Measurements from ENCODE around the gene FAM180B.
"Not testable (repeated sequence)": the region's sequence is repeated elsewhere in the genome, so short reads cannot be mapped to it uniquely, and the experiment has no call there.

GRCh38 chr11:47557004-47557403 lies 29.5 kb upstream of the FAM180B start:
- not testable (repeated sequence) for TF ChIP-seq ZNF274 (IDR thresholded peaks at IDR 0.05; ENCODE audit: low read depth, low read length); YY1 (IDR thresholded peaks at IDR 0.05; ENCODE audit: insufficient read depth, insufficient read length)

All from NT2/D1 (cell line).